ENCODE data around the gene PSMB10.
"Not testable (repeated sequence)": the region's sequence is repeated elsewhere in the genome, so short reads cannot be mapped to it uniquely, and the experiment has no call there.

PSMB10 gene

DNA sequence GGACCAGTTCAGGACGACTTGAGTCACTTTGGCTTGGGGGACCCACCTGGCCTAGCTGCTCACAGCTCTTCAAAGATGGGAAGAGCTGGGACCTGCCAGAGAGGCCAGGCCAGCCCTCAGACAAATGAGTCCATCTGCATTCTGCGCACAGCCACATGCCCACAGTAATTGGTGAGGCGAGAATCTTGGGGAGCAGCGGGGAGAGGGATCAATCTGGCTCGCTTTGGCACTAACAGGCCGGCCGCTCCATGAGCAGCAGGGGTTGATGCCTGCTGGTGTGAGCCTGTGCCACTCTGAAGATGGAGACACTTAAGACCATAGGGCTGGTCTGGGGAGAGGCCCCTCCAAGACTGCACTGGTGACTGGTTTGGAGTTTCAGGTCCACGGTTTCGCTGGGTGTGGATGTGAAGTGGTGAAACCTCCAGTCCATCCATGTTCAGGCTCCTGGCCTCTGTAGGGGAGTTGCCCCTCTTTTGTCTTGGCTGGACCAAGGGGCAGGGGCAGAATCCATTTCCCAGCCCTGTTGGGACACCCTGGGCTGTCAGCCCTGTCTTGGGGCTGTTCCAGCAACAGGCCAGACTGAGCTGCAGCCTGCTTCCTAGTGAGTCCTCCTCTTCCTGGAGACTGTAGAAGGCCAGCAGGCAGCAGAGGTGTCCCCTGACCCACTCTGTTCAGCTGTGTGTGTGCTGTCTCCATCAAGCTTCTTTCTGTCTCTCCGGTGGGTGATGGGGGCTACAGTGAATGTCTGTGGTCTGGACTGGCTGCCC is 12.3 kb downstream of the PSMB10 start:
- no peak for DNase-seq

DNA sequence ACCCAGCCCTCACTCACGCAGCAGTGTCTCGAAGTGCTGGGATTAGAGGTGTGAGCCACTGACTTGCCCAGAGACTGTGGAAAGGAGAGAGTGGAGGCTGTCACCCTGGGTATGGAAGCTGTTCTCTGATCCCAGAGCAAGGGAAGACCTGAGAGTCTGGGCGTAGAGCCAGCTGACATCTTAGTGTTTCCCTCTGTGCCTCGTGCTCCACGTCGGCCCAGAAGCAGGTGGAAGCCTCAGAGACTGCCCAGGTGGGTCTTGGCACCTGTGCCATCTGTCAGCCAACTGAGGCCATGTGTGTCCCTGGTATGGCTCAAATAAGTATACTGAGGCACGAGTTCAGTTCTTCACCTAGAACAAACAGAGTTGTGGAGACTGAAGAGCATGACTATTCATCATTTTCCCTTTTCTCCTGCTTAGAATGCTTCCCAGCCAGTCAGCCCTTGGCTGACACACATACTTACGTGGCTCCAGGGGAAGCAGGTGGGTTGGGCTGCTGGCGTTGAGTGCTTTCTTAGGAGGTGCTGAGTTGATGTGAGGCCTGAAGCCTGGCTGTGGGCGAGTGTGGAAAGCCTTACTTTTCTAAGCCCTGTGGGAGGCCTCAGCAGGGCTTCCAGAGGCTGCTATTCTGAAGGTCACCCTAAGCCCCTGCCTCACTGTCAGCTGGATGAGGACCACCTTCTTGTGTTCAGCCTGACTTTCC is 13.1 kb downstream of the PSMB10 start:
- peak; percentile 71 for DNase-seq

DNA sequence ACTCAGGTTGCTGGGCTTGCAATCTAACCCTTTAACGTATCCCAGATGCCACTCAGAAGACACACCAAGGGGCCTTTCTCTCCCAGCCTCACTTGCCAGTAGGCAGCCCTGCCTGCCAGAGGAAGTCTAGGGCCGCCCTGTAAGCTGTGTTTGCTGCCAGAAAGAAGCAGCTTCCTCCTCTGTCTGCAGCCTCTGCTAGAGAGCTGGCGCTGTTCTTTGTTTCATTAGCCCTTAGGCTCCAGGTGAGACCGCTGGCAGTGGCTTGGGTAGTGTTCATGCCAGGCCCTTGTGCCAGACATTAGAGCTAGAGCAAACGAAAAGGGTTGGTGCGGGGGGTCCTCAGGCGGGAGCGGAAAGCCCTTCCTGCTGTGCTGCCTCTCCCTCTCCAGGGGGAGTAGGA is 13.9 kb downstream of the PSMB10 start:
- DNase-seq, result peak; percentile 85

DNA sequence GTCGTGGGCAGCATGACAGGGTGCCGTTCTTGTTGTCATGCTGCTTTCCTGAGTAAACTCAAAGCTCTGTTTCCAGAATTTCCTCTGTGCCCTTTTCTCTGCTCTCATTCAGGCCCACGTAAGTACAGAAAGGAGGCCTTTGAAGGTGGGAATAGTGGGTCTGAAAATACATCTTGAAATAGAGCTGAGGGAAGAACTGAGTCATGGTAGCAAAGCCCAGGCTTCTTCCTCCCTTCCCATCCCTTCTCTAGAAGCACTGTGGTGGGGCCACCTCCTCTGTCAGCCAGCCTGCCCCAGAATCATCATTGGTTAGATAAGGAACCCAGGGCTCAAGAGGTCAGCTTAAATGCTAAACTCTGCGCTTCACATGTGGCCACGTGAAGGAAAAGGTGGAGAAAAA is 14.4 kb downstream of the PSMB10 start:
- DNase-seq, result no peak

DNA sequence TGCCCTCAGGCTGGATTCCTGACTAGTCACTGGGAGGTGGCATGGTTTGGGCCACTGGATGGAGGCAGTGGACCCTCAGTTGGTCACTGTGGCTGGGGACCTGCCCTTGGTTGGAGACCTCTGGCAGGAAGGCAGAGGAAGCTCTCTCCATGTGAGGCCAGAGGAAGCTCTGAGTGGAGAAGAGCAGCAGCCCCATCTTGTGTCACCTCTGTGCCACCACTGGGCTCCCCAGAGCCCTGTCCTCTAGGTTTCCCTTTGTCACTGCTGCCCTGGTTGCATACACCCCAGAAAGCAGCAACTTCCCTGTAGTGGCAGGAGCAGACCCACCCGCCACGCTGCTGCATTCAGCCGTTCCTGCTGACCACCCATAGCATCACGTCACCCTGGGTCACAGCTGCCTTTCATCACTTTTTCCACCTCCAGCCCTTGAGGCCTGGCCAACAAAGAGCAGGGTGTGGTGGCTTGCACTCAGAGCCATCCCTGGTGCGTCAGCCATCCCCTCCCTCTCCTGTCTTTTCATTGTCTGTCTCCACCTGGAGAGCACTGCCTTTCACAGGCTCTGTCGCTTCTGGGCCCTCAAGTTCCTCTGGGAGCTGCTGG is 16.9 kb downstream of the PSMB10 start:
- no peak for DNase-seq

DNA sequence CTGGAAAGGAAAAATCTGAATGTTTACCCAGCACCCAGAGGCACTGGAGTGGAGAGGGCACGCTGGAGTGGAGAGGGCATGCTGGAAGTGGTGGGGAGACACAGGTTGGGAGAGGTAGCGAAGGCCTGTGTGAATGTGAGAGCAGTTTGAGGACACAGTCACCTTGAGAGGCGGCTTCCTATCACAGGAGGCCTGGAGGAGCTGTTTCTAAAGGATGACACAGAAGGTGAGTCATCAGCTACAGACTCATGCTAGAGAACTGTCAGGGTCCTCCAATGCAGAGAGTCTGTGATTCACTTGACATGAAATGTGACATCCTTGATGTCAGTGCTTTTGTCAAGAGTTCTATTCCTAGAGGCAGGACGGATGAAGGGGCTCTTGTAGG is 18.8 kb downstream of the PSMB10 start:
- DNase-seq, result no peak

DNA sequence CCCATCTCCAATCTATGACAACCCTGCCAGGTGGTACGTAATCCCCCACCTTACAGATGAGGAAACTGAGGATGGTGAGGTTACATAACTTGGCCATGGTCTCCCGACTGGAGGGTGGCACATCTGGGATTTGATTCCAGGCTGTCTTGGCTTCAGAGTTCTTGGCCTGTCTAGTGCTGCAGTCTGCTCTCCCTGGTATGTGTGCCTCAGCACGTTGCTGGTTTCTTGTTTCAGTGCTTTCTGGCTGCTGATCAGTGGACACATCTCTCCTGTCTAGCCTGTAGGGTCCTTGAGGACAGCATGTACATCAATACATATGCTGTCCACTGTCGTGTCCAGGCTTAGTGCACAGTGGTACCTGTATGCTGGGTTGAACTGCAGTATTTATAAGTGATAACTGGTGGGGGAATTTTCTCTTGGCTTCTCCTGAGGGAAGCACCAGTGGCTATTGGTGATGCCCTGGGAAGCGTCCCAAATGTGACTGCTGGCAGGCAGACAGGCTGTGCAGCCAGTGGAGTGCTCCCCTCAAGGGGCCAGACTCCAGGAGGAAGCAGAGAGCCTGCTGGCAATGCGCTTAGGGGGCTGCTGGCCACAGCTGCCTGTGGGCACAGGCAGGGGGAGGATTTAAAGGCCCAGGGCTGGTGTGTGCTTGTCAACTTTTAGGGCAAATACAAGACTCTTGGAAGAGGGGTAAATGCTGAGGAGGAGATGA is 19.4 kb downstream of the PSMB10 start:
- no peak for DNase-seq

DNA sequence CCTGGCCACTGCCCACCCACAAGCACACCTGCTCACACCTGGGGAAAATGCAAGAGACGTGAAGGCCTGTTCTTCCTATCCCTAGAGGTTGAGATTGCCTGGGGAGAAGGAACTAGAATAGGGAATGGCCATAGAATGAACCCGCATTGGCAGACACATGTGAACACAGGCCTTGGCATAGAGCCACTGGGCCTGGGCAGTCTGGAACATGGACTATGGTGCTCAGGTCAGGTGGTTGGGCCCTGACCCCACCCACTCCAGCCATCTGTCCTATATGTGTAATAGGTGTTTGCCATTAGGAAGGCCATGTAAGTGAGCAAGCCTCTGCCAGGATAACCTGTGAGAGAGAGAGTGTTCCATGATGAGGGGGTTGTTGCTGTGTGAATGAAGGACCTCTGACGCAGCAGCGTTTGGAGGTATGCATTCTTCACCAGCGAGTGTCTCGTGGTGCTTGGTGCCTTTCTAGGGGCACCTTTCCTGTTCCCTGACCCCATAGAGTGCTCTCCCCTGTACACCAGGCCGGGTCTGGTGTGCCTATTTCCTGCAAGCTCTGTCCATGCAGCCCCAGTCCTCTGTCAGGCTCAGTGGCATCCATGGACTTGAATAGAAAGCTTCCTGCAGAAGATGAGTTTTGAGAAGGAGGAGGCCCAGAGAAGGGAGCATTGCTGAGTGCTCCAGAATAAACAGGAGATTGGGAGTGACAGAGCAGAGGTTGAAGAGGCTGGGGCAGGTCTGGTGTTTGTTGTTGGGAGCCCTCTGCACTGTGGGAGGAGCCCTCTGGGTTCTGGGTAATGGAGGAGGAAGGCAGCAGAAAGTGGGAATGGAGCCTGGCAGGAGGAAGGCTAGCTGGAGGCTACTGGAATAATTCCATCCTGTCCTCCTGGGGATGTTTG is 20.6 kb downstream of the PSMB10 start:
- no peak for DNase-seq

DNA sequence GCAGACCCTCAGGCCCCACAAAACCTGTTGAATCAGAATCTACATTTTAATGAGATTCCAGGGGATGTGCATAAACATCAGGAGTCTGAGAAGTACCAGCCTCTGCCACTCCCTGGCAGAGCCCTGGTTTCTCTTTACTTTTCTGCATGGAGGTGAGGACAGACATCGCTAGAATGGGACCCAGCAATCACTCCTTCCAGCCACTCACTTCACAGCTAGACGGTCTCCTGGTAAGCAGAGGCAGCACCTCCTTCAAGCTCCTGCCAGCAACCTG is 21.2 kb downstream of the PSMB10 start:
- not testable (repeated sequence) for DNase-seq

DNA sequence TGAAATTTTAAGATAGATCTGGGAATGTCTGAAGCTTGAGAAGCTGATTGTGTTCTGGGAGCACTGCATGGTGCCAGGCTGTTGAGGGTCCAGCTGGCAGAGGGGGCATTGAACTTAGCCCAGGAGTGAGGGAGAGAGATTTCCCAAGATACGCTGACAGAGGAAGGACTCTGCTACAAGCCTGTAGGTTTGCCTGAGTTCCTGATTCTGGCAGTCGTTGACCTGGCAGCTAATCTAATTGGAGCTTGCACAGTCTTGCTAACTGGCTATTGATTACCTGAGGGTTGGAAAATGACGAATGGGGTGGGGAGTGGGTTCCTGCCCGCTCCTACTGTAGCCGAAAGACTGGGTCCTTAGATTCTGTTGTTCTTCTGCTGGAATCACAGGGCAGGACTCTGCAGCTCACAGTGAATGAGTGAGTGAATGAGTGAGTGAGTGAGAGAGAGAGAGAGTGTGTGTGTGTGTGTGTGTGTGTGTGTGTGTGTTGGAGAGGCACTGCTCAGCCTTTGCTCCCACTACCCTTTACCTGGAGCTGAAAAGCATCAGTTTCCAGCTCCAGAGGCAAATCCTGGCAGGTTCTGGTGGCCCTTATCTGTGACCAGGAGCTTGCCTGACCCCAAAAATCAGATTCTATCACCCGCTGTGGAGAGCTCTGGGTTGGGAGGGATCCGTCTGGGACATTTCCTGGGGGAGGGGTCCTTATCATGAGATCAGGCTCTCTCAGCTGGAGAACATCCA is 21.7 kb downstream of the PSMB10 start:
- DNase-seq, result no peak

DNA sequence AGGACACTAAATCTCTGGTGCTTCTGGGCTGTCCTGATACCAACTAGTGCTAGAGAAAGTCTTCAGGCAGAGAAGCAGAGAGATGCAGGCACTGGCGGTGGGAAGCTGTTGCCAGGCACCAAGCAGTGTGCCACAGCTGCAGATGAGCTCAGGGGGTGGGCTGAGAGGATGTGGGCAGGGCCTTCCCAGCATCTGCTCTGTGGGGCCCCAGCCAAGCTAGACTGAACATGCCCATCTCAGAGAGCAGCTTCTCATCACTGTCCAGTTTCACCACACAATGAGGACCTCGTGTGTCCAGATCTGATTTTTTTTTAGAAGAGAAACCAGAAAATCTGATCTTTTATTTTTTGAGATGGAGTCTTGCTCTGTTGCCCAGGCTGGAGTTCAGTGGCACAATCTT is 26.5 kb downstream of the PSMB10 start:
- DNase-seq, result peak; percentile 47

DNA sequence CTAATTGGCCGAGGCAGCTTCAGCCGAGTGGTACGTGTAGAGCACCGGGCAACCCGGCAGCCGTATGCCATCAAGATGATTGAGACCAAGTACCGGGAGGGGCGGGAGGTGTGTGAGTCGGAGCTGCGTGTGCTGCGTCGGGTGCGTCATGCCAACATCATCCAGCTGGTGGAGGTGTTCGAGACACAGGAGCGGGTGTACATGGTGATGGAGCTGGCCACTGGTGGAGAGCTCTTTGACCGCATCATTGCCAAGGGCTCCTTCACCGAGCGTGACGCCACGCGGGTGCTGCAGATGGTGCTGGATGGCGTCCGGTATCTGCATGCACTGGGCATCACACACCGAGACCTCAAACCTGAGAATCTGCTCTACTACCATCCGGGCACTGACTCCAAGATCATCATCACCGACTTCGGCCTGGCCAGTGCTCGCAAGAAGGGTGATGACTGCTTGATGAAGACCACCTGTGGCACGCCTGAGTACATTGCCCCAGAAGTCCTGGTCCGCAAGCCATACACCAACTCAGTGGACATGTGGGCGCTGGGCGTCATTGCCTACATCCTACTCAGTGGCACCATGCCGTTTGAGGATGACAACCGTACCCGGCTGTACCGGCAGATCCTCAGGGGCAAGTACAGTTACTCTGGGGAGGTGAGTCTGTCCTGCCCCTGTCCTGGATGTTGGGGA is 27.5 kb downstream of the PSMB10 start:
- no peak for DNase-seq

DNA sequence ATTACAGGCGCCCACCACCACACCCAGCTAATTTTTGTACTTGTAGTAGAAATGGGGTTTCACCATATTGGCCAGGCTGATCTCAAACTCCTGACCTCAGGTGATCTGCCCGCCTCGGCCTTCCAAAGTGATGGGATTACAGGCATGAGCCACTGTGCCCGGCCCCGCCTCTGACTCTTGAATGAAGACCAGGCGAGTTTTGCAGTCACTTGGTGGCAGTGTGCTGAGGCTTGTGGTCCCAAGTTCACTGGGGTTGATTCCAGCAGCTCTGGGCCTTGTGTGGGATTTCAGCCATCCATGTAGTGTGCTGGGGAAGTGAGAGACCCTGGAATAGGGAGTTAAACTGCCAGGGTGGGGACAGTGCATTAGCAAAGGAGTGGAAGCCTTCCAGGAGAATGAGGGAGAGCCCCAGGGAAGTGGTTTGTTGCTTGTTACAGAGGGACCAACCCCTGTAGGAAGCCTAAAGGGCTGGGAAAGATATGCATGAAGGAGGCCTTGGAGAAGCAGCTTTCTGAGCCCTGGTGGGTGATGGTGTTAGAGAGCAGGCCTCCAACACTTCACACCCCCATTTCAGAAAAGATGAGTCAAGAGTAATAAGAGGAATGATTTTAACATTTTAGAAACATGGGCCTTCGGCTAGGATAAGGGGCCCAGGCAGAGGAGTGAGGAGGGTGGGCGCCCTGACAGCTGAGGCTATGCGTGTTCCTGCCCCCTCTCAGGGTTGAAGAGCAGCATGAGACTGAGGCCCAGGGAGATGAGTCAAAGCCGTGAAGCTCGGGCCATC is 29.1 kb downstream of the PSMB10 start:
- no peak for DNase-seq

DNA sequence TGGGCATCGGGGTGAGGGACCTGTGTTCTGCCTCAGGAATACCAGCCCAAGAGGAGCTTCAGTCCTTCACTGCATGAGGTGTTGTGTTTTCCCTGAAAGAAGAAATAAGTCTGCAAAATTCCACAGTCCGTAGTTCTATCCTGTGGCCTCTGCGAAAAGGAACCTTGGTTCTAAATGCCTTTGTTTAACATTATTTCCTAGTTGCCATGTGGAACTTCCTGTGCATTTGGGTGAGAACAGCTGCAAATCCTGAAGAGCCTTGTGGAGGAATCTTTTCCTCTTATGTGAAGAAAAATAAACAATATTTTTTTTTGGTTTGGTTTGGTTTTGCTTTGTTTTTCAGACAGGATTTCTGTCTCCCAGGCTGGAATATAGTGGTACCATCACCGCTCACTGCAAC is 33.8 kb downstream of the PSMB10 start:
- DNase-seq, result no peak

DNA sequence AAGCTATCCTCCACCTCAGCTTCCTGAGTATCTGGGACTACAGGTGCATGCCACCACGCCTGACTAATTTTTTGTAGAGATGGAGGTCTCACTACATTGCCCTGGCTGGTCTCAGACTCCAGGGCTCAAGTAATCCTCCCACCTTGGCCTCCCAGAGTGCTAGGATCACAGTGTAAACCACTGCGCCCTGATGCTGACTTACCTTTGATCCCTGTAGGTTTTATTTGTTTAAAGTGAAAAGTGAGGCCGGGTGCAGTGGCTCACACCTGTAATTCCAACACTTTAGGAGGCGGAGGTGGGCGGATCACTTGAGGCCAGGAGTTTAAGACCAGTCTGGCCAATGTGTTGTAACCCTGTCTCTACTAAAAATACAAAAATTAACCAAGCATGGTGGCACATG is 34.9 kb downstream of the PSMB10 start:
- no peak for DNase-seq

DNA sequence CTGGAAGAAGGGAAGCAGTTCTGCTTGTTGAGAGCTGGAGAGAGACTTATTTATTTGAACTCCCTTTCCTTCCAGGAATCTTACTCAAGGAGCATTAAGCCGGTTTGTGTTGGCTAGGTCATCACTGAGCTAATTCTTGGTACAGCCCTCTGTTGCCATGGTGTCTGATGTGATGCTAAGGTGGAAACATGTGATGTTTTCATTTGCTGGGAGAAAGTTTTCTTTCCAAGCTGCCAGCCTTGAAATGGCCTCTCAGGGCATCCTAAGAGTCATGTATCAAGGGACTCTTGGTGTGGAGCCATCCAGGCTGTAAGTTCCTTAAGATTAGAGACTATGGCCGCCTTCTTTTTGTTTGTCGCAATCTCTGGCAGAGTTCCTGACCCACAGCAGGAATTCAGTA is 39.4 kb downstream of the PSMB10 start:
- no peak for DNase-seq

DNA sequence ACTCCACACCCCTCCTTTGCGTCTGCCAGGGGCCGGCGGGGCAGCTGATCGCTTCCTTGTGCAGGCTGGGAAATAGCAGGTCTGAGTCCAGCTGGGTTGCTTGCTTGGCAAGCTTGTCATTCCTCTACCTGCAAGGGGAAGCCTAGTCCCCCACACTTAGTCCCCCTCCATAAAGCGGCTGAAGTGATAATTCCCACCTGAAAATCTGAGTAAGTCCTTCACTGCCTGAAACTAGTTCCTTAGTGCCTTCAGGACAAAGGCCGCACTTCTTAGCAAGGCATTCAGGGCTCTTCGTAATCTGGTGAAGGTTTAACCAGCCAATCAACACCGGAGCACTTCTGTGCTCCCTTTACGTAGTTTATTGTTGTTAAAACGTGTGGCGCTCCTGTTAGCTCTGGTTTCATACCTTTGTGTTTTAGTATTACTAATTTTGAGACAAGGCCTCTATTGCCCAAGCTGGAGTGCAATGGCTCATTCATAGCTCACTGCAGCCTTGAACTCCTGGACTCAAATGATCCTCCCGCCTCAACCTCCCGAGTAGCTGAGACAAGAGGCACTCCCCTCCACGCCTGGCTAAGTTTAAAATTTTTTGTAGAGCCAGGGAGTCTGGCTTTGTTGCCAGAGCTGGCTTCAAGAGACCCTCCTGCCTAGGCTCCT is 42.8 kb downstream of the PSMB10 start:
- DNase-seq, result no peak

DNA sequence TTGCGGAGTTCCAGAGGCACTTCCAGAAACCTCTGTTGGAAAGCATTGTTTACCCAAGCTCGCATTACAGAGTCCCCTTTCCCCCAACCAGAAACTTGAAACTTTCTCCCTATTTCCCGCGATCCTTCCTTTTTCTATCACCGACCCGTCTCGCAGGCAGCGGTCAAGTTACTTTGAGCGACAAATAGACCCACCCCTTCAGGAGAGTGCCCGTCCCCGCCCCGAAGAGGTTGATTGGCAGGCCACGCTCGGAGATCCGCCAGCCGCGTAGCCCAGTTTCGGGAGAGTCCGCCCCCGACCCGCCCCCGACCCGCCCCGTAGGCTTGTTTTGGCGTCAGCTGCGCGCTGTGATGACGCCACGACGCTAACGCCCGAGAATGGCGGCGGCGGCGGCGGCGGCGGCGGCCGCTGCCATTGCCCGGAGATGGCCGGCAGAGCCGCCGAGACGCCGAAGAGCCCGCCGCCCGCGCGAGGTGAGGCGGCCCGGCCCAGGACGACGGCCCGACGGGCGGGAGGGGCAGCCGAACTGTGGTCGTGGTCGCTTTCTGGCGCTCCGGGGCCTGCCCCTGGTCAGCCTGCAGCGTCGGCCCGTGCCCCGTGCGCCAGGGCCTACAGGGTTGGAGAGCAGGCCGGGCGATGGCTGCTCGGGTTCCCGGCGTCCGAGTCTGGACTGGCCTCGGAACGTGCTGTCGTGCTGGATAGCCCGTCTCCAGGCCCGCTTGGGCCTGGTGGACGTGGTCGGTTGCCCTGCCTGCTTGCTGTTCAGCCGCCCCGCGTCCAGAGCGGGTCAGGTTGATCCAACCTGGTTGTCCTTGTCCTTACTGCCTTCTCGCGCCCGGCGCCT is 43.5 kb downstream of the PSMB10 start, which contains the start of gene PSKH1:
TSS of gene PSKH1 (plus strand) at position 356 of the 844 bp plus-strand sequence. CDS start 15,496 bp downstream, outside the sequence.
- DNase-seq, result peak; percentile 92

DNA sequence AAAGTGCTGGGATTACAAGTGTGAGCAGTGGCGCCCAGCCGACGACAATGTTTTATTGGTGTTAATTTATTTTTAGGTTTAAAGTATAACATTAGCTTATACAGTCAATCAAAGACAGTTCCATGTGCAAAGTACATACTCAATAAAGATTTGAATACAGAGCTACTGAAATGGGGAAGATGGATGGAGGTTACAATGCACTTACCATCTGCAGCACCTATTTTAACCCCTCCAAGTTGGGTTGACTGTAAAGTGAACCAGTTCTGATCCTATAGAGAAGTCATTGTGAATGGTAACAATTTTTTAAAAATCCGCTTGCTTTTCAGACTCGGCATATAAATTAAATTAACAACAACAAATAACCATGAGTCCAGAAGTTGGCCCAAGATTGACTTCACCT is 44.3 kb downstream of the PSMB10 start:
- DNase-seq, result no peak

Measured in NCI-H69 (cell line).